ENCODE data around the gene NFATC1. TPM values are rescaled to one million over a fixed set of nuclear protein-coding genes. Genes with fewer than 3 reads are reported as not detected.

The NFATC1 gene
- total RNA-seq, 4 donors from 2014 or later = 5.3 to 19.1 (median 11.8) TPM

- no peak for TF ChIP-seq POLR2A (IDR thresholded peaks at IDR 0.05)
- TF ChIP-seq EP300 (IDR thresholded peaks at IDR 0.05; ENCODE audit: low read depth) = no peak
- TF ChIP-seq CTCF (IDR thresholded peaks at IDR 0.05) = no peak
- no peak for TF ChIP-seq POLR2AphosphoS5 (IDR thresholded peaks at IDR 0.05)
- DNase-seq = no peak
- intact Hi-C loops (cut with DNase I; ENCODE audit: low total_unique reads) = no loop called here
- no peaks in the 10 kb centered on the region for H3K9me3 ChIP-seq
- no peak overlapping the region for H3K4me3 ChIP-seq
- H3K36me3 ChIP-seq = peaks cover 0 to 5% (median 0%) of the 10 kb centered on the region in 4 donors
- H3K4me1 ChIP-seq = peaks cover 0 to 4% (median 1%) of the 10 kb centered on the region in 4 donors
- H3K27me3 ChIP-seq = no peaks in the 10 kb centered on the region
- in situ Hi-C loops (cut with MboI; ENCODE audit: low pct_ligation_motif_present in 1 of 4, low pct_unique_long_range_greater_than_20kb in 1 of 4, low sequenced_read_pairs in 3 of 4) = loop anchor here (5.0 to 25.0 kb wide), 6 partner anchors 135 to 277 kb away; no protein-coding TSS in a partner anchor
- WGBS, 2 donors (ENCODE audit: low coverage in 1 of 2) = 93% methylated on average over 19 of the region's 19 CpGs; no CpG with 5 or more reads in 1 of the 2 donors
- H3K27ac ChIP-seq = no peak overlapping the region
Observed at GRCh38 chr18:79377187-79377891, 18.4 kb upstream of the NFATC1 start.

- H3K36me3 ChIP-seq = peaks cover 0 to 5% (median 0%) of the 10 kb centered on the region in 4 donors
- DNase-seq = peak; percentile 80
- WGBS, 2 donors (ENCODE audit: low coverage in 1 of 2) = 49 to 80% methylated on average over 1 to 44 of the region's 48 CpGs
- in situ Hi-C loops (cut with MboI; ENCODE audit: low pct_ligation_motif_present in 1 of 4, low pct_unique_long_range_greater_than_20kb in 1 of 4, low sequenced_read_pairs in 3 of 4) (loop anchor here (5.0 to 25.0 kb wide), 6 partner anchors 134 to 276 kb away; no protein-coding TSS in a partner anchor), intact Hi-C loops (cut with DNase I; ENCODE audit: low total_unique reads) (loop anchor here (1.0 to 2.0 kb wide), 2 partner anchors 150 to 266 kb away; no protein-coding TSS in a partner anchor)
- no peak overlapping the region for H3K27ac ChIP-seq
- no peaks in the 10 kb centered on the region for H3K9me3 ChIP-seq
- H3K4me3 ChIP-seq = no peak overlapping the region
- H3K4me1 ChIP-seq = peaks cover 0 to 4% (median 1%) of the 10 kb centered on the region in 4 donors
- TF ChIP-seq EP300 (IDR thresholded peaks at IDR 0.05; ENCODE audit: low read depth) (no peak), CTCF (IDR thresholded peaks at IDR 0.05) (peak; percentile 91 to 98 (median 96))
- no peaks in the 10 kb centered on the region for H3K27me3 ChIP-seq
Observed at GRCh38 chr18:79378536-79379250, 17.0 kb upstream of the NFATC1 start.

- DNase-seq = no peak
- intact Hi-C loops (cut with DNase I; ENCODE audit: low total_unique reads) (loop anchor here (1.0 to 2.0 kb wide), 2 partner anchors 149 to 265 kb away; no protein-coding TSS in a partner anchor), in situ Hi-C loops (cut with MboI; ENCODE audit: low pct_ligation_motif_present in 1 of 4, low pct_unique_long_range_greater_than_20kb in 1 of 4, low sequenced_read_pairs in 3 of 4) (loop anchor here (5.0 to 25.0 kb wide), 6 partner anchors 133 to 275 kb away; no protein-coding TSS in a partner anchor)
- no peak overlapping the region for H3K27ac ChIP-seq
- H3K4me1 ChIP-seq = peaks cover 0 to 4% (median 1%) of the 10 kb centered on the region in 4 donors
- no peaks in the 10 kb centered on the region for H3K27me3 ChIP-seq
- H3K9me3 ChIP-seq = no peaks in the 10 kb centered on the region
- H3K4me3 ChIP-seq = no peak overlapping the region
- no peak for TF ChIP-seq POLR2AphosphoS5 (IDR thresholded peaks at IDR 0.05)
- no peak for TF ChIP-seq POLR2A (IDR thresholded peaks at IDR 0.05)
- TF ChIP-seq CTCF (IDR thresholded peaks at IDR 0.05) = no peak
- TF ChIP-seq EP300 (IDR thresholded peaks at IDR 0.05; ENCODE audit: low read depth) = no peak
- 60 to 89% methylated on average over 9 to 22 of the region's 22 CpGs for WGBS, 2 donors (ENCODE audit: low coverage in 1 of 2)
- peaks cover 0 to 5% (median 0%) of the 10 kb centered on the region in 4 donors for H3K36me3 ChIP-seq
Observed at GRCh38 chr18:79379251-79379905, 16.4 kb upstream of the NFATC1 start.

Data from transverse colon (tissue), 4 donors.